GM19468 (cell line): ENCODE results near the gene C1orf115.
A peak's percentile ranks its signal among the peaks of the same experiment; 100 is the strongest.
"Not testable (repeated sequence)": the region's sequence is repeated elsewhere in the genome, so short reads cannot be mapped to it uniquely, and the experiment has no call there.

ENCODE experiments used
- ATAC-seq: cut with Tn5 transposase; IDR thresholded peaks from one replicate; pipeline ENCODE4 v1.9.1; 2021; ENCODE audit warnings: mild to moderate bottlenecking, moderate library complexity, moderate number of reproducible peaks; ENCODE audit not compliant: unreplicated experiment; ENCODE audit errors: extremely low read depth

The C1orf115 gene

DNA sequence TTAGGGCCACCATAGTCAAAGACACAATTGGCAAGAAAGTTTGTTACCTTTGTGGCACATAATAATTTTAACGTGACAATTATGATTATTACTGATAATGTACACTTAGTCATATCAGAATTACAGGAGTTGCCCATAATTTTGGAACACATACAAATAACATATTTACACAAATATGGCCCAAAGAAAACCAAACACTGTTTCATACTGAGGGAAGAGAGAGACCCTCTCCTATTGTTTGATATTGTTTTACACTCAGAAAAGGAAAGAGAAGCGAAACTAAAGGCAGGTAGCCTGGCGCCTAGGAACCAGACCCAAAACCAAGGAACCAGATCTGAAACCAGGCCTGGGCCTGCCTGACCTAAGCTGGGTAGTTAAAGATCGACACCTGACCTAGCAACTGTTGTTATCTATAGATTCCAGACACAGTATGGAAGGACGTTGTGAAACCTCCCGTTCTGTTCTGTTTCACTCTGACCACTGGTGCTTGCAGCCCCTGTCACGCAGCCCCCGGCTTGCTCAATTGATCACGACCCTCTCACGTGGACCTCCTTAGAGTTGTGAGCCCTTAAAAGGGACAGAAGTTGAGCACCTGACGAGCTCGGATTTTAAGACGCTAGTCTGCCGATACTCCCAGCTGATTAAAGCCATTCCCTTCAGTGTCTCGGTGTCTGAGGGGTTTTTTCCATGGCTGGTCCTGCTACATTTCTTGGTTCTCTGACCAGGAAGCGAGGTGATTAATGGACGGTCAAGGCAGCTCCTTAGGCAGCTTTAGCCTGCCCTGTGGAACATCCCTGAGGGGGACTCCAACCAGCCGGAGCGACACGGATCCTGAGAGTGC is 27.9 kb downstream of the C1orf115 start:
- ATAC-seq: no peak

DNA sequence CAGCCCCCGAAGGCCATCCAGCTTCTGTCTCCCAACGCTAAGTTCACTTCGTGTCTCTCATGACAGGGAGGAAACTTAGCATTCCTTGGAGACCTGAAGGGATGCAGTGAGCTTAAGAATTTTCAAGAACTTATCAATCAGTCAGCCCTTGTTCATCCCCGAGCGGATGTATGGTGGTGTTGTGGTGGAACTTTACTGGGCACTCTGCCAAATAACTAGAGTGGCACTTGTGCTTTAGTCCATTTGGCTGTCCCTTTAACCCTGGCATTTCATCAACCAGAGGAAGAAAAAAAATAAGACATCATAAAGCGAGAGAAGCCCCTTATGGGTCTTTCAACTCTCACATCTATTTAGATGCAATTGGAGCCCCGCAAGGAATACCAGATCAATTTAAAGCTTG is 31.1 kb downstream of the C1orf115 start:
- ATAC-seq: not testable (repeated sequence)

DNA sequence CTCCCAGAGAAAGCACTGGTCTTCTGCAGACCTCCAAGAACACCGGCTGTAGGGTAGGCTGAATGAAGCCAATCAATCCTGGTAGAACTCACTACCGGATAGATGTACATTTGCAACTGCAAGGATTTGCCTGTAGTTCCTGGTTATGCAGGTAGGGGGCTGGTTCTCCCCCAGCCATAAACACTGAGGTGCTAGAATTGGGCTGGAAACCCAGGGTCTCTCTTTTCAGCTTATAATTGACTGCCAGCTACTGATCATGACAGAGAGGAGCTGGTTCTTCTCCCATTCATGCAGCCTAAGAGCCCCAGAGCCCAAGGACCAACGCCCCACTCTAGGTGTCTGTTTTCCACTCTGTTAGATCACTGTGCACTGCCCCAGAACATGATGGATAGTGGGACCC is 36.5 kb downstream of the C1orf115 start:
- no peak for ATAC-seq

- ATAC-seq: no peak
Observed at GRCh38 chr1:220727519-220727918, 37.4 kb downstream of the C1orf115 start.

DNA sequence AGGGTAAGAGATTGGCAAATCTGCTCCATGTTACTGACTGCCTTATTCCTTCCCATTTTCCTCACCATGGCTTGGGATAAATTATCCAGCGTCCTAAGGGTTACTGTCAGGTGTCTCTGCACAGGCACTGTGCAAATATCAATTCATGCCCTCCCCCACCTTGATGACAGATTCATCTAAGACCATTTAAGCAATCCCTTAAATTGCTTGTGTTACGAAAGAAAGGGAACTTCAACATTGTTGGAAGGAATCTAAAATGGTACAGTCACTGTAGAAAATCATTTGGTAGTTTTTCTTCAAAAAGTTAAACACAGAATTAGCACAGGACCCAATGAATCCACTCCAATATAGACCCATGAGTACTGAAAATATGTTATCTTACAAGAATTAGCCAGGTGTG is 40.3 kb downstream of the C1orf115 start:
- ATAC-seq: no peak

- no peak for ATAC-seq
Observed at GRCh38 chr1:220732137-220732536, 42.0 kb downstream of the C1orf115 start.

DNA sequence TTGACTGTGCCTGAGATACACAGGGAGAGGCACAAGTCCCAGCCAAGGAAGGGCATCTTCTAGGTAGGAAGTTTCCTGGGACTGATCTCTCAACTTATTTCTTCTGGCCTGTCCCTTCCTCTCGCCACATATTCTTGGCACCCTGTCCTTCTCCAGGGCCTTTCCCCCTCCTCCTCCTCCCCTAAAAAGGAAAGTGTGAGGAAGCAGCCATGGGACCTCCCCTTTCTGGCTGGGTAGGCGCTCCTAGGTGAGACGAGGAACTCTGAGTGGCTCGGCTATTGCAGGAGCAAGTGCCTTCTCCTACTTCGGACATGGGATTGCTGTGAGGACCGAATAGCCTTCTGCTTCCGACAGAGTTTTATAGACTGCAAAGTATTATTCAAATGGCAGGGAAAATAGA is 42.5 kb downstream of the C1orf115 start:
- ATAC-seq: no peak

- peak; percentile 79 for ATAC-seq
Observed at GRCh38 chr1:220733086-220733601, 43.0 kb downstream of the C1orf115 start.

DNA sequence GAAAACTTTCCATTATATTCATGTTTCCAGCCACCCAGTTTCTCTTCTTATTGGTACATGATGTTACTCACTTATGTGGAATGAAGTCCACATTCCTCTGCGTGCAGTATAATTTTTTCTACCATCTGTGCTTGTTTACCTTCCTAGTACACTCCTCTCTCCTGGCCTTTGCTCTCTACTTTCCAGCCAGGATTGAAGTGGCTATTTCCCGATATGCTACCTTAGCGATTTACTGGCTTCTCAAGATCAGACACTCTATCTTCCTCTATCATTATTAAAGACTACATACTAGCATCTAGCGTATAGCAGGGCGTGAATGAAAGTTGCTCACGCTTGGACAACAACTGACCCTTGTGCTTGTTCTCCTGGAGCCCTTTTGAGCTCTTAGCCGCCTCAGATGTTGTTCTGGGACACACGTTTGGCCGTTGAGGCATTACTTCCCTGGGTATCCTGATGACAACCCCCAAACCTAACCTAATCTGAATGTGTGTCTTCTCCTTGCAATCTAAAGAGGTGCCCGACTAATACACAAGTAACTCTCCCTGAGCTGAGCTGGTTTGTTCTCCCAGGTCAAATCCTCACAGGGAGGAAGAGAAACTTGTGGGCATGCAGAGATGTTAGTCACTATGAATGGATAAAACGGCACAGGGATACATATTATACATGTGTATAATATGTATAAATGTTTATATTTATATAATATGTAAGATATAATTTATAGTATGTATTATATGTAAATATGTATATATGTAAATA is 44.6 kb downstream of the C1orf115 start:
- no peak for ATAC-seq

DNA sequence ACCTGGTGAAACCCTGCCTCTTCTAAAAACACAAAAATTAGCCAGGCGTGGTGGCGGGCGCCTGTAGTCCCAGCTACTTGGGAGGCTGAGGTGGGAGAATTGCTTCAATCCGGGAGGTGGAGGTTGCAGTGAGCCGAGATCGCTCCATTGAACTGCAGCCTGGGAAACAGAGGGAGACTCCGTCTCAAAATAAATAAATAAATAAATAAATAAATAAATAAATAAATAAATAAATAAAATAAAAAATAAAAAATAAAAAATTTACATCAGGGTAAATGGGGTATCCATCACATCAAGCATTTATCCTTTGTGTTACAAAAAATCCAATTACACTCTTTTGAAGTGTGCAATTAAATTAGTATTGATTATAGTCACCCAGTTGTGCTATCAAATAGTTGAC is 46.1 kb downstream of the C1orf115 start:
- ATAC-seq: not testable (repeated sequence)

- no peak for ATAC-seq
Observed at GRCh38 chr1:220741349-220741748, 51.2 kb downstream of the C1orf115 start.

DNA sequence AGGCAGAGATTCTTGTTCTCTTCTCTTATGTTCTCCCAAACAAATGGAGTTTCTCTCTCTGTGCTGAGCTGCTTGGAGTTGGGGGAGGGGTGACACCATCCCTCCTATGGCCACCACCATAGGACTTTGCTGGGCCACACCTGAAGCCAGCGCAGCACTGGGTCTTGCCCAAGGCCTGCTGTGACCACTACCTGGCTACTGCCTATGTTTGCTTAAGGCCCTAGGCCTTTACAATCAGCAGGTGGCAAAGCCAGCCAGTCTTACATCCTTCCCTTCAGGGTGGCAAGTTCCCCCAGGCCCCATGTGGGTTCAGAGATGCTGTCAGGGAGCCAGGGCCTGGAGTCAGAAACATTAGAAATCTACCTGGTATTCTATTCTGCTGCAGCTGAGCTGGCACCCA is 51.7 kb downstream of the C1orf115 start:
- ATAC-seq: no peak

GRCh38 chr1:220742520-220742919 is 52.4 kb downstream of the C1orf115 start:
- no peak for ATAC-seq

- no peak for ATAC-seq
Observed at GRCh38 chr1:220746851-220747250, 56.7 kb downstream of the C1orf115 start.

DNA sequence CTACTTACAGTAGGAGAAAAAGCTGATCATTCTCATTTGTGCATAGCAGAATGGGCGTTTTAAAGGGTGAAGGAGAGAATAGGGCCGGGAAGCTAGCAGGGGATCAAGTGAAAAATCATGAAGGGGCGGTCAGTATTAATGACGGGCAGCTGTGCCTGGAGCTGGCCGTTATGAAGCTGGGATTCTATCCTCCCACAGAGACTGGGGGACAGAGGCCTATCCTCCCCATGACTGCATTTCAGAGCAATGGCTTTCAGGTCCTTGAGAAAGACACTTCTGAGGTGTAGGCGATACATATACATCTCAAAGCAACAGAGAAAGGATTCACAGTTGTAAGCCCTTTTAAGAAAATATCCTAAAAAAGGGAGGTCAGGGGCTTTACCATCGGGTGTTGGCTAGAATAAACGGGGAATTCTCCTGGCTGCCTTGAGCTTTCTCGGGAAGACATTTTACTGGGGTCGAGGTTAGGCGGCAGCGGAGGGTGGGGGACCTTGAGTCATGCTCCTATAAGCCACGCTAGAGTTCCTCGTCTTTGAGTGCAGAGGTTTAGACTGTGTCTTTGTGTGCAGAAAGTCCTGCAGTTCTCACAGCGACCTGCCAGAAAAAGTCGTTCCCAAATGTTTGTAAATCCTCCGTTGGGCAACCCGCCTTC is 57.4 kb downstream of the C1orf115 start:
- no peak for ATAC-seq

DNA sequence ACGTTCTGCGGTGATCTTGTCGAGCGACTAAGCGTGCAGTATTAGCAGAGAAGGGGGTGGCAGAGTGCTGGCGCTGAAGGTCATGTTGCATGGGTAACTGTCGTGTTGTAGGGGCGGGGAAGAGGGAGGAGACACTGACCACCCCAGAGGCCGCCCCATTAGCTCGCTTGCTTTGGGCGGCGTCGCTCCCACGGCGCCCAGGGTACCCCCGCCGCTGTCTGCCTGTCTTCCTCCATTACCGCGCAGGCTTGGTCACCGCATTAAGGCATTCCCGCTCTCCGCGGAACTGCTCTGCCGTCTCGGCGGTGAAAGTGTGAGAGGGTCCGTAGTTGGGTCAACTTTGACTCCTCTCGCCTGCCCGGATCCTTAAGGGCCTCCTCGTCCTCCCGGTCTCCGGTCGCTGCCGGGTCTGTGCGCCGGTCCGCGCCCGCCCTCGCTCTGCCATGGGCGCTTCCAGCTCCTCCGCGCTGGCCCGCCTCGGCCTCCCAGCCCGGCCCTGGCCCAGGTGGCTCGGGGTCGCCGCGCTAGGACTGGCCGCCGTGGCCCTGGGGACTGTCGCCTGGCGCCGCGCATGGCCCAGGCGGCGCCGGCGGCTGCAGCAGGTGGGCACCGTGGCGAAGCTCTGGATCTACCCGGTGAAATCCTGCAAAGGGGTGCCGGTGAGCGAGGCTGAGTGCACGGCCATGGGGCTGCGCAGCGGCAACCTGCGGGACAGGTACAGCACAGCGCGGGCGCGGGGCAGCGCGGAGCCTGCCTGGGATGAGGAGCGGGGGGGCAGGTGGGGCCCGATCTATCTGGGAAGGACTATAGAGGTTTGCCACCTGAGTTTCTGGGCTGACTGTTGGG is 58.1 kb downstream of the C1orf115 start, which contains the start of gene MTARC2:
MTARC2 (plus strand) TSS at position 234 of the 846 bp plus-strand sequence; CDS start at position 444, 210 bp downstream.
- ATAC-seq: peak; percentile 91
